NCI-H1436 (cell line): Measurements from ENCODE around the gene XRCC4.

ENCODE experiments used
- DNase-seq: peaks from one replicate; lab custom pipeline; 2025; lab: John Stamatoyannopoulos, UW

Gene XRCC4

DNA sequence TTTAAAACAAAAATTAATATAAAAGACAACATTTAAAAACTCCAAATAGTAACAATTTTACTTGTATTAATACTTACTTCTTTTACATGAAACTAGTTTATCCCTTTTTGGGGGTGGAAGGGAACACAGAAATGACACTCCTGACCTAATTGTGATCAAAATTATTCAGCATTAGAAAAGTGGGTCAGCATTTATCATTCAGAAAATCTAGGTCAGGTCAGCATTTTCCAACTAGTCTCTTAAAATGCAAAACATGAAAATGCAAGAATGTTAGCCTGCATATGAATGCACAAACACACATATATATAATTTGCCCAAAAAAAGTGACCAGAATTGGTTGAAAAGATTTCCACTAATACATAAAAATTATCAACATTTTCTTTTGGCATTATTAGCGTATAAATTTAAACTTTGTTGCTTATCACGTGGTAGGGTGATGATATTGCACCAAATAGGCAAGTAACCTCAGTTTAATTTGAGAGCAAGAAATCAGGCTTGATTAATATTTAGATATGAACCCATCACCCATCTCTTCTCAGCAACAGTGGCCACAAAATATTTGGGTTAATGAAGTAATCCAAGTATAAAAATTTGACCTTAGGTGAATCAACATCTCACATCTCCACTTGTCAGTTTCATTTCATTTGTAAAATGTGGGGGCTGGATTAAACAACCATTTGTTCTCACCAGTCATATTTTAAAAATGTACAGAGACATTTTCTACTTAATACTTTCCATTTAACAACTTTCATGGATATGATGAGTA, 5.9 kb upstream of the XRCC4 start:
- no peak for DNase-seq

DNA sequence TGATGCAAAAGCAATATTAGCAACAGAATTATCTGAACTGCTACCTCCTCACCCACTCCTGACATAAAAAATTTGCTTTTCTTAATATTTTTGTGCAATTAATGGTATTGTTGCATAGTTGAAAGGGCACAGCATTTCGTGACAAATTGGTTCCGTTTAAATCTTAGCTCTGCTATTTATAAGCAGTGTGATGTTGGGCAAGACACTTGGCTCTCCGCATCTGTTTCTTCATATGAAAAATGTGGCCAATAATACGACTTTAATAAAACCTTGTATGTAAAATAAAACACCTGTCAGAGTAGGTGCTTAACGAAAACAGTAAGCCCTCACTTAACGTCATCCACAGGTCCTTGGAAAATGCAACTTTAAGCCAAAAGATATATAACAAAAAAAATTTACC, 4.4 kb upstream of the XRCC4 start:
- no peak for DNase-seq

DNA sequence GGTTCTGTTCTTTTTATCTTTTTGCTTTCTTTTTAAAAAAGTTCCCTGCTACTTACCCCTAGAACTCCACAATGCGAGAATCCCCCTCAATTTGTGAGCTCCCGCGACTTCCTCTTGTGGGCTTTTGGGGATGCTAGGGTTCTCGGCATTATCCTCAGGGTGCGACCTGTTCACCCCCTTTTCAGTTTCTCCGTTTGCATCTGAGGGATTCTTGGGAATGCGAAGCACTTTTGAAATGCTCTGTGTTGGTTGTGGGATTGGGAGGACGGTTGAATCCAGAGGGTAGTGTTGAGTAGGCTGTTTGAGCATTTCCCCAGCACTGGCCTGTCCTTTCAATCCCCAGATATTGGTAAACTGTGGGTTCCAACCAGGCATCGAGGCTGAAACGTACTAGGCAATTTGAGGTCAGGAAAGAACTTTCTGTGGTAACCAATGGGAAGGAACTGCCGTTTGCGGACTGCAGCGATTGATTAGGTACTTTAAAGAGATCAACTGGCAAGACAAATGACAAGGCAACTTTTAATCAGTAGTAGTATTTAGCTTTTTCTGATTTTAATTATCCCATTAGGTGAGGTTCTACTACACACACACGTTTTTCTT, 415 bp downstream of the XRCC4 start:
- no peak for DNase-seq

DNA sequence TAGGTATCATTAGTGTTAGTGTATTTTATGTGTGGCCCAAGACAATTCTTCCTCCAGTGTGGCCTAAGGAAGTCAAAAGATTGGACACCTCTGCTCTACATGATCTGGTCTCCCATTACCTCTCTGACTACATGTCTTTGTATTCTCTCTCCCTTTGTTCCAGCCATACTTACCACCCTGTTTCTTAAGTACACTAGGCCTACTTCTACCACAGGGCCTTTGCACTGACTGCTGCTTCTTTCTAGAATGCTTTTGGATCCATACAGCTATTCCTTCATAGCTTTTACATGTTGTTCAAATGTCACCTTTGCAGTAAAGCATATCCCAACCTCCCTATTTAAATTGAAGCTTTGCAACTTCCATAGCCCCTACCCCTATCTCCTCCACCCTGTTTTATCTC, 5.4 kb downstream of the XRCC4 start:
- no peak for DNase-seq

DNA sequence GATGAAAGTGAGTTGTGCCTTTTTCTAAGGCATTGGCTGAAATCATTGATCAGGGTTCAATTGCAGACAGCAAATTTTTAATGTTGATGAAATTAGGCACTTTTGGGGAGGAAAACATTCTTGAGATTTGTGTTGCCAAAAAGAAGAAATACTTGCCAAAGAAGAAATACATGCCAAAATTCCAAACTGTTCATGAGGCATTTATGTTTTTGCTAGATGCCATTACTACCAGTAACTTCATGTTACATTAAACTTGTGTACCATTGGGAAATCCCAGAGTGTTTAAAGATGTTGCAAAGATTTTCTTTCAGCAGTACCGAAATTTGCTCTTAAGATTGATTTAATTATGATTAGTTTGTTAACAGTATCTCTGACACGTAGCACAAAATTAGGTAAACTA, 7.0 kb downstream of the XRCC4 start:
- no peak for DNase-seq

DNA sequence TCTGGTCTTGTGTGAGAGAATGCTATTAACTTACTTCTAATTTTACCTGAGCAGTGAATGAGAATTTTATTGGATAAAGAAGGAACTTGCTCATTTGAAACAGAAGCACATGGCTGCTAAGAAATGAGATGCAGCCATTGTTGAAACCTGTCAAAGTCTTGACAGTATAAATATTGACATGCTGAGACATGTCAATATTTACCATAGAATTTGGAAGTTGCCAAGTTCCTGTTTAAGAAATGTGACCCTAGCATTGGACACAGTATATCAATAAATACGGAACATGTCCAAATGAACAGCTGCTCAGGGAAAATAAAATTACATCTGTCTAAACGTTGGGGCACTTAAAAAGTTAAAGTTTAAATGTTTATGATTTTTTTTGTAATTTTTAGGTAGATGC, 7.8 kb downstream of the XRCC4 start:
- DNase-seq, result no peak

DNA sequence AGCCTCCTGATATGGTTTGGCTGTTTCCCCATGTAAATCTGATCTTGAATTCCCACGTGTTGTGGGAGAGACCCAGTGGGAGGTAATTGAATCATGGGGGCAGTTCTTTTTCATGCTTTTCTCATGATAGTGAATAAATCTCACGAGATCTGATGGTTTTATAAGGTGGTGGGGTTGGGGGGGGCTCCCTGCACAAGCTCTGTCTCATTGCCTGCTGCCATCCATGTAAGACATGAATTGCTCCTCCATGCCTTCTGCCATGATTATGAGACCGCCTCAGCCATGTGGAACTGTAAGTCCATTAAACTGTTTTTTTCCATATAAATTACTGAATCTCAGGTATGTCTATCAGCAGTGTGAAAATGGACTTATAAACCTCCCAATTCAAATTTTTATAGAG, 12.8 kb downstream of the XRCC4 start:
- DNase-seq, result no peak

DNA sequence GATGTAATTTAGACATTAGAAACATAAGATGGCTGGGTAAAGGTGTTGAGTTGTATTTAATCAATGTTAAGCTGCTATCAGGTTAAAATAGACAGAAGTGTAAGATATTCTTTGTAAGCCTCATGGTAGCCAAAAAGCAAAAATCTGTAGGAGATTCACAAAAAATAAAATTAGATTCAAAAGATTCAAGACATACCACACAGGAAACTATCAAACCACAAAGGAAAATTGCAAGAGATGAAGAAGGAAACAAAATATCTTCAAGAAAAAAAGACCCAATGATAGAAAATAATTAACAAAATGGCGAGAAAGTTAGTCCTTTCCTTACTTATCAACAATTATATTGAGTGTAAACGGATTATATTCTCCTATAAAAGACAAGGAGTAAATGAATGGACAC, 15.3 kb downstream of the XRCC4 start:
- DNase-seq, result no peak

DNA sequence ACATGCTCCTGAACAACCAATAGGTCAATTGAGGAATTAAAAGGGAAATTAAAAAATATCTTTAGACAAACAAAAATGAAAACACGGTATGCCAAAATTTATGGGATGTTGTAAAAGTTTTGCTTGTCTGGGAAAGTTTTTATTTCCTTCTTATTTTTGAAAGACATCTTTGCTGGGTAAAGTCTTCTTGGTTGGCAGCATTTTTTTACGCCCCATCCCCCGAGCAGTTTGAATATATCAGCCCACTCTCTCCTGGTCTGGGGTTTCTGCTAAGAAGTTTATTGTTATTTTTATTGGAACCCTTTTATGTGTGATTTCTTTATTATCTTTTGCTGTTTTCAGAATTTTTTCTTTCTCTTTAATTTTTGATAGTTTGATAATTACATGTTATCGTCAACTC, 16.3 kb downstream of the XRCC4 start:
- no peak for DNase-seq

DNA sequence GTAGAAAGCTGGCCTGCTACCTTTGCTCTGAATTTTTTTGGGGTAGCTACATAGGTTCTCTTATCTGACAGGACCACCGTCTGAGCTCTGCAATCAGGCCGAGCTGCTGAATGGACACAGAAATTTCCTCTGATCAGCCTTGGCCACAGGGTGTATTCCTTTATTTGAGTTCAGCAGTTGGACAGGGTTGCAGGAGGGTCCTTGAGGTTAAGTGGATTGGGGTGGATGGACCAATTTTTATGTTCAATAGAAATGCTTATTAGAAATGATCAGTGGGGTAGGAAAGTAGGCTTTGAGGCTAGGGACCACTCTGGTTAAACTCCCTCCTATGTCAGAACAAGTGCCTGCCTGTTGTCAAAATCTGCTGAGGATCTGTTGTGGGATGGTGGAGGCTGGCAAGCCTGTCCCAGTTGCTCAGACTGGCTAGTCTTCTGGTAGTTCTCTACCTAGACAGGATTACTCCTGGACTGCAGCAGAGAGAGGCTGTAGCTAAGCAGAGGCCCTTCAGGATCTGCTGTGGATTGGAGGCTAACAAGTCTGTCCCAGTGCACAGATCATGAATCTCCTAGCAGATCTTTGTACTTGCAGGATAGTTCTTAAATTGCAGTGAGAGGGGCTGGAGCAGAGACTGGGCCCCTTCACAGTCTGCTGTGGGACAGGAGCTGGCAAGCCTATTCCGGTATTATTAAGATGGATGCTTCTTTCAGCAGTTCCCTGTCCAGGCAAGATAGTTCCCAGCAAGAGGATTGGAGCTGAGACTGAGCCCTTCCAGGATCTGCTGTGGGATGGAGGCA, 18.0 kb downstream of the XRCC4 start:
- no peak for DNase-seq

DNA sequence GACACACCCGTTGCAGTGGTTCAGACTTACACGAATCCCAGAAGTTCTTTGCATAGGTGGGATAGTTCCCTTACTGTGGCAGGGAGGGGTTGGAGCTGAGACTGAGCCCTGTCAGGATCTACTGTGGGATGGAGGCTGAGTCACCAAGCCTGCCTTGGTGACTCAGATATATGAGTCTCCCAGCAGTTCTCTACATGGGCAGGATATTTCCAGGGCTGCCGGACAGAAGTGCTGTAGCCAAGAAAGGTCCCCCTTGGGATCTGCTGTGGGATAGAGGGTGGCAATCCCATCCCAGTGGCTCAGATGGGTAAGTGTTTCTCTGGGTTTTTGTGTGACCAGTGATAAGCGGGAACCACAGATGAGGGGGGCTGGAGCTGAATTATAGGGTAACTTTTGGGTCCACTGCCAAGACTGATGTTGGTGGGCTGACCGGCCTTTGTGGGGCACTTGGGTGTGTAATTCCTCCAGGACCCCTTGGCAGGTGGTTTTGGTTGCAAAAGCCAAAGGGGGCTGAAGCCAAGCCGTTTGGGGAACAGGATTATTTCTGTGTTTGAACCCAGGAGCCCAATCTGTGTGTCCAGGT, 18.7 kb downstream of the XRCC4 start:
- no peak for DNase-seq

DNA sequence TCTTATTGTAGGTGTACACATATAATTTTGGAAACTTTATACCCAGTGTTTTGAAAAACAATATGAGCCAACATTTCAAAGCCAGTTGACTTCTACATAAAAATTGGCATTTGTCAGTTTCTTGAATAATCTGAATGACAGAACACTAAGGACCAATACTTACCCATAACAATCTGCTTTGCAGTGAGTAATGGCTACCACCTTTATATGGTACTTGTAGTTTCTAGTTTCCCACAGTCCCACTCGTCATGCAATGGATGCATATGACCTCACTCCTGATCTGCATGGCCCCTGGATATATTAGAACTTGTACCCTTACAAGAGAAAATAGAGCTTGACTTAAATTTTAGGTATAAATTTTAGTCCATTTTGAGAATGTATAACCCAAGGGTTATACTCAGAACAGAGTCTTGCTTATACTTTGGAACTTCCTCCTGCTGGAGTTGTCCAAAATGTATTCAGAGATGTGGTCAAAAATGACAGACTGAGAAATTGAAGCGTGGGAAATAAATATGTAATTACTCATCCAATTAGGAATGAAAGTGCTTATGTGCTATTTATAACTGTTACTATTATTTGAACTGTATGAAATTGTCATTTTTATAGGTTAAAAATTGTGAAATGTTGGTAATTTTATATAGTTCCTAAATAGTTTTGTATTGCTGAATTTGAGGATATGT, 19.5 kb downstream of the XRCC4 start:
- no peak for DNase-seq

DNA sequence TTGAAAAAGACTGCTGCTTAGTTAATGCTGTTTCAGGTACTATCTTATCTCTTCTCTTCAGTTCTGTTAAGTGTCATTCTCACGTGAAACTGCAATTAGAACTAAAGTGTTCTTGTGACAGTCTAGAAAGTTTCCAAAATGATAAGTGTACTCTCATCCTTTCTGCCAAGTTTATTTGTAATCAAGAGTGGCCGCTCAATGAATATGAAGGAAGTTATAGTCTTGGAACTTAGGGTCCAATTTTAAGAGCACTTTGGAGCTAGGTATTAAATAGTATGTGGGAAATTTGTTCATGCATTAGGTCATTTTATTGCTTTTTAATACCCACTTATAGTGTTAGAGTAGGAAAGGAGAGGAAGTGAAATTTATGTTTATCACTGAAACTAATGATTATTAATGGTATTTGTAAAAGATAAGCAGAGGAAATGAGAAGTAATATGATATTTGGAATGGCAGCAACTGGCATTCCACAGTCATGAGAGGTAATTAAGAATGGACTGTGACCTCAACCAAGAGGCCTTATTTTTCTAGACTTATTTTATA, 20.4 kb downstream of the XRCC4 start:
- no peak for DNase-seq

DNA sequence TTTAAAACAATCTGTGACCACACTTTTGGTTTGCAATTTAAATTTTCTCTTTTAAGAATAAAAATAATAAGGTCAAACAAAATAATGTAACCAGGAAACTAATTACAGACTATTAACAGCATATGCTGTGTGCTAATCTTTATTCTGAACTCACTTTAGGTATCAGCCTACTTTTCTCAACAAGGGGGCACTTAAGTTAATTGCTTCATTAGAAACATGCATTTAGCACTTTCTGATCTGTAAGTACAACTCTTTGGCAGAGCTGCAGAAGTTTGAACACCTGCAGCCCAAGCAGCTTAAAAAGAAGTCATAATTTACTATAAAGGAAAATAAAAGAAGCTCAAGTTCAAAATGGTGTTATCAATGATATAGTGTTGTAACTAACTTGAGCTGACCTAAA, 21.7 kb downstream of the XRCC4 start:
- DNase-seq, result peak; percentile 73

DNA sequence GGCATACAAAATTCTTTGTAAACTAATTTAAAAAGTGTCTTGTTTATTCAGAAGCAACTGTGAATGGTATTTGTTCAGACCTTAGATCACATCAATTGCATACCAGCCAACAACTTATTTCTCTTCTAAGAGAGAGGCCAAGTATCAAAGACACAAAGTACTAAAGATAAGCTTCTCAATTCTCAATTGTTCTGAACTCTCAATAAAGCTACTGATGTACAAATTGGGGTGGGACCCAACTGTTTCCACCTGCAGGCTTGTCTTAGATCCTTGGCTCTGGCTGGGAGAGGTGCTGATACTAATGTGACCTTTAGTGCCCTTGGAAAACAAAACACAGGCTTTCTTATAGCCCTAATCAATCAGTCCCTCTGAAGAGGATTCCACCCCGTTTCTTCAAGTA, 22.1 kb downstream of the XRCC4 start:
- DNase-seq, result no peak

DNA sequence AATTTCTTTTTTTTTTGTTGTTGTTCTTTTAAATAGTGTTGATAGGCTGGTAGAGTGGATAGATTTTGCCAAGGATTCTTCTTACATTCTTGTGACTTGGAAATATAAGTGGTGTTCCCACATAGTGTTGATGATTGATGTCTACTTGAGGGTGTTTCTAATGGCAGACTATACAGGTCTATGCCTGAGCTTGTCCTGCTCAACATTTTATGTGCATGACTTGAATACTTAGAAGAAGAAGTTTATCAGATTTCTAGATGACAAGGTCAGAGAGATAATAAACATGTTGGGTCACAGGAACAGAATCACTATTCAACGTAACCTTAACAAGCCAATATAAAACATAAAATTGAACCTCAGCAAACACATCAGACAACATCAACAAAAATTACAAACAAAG, 24.2 kb downstream of the XRCC4 start:
- no peak for DNase-seq

DNA sequence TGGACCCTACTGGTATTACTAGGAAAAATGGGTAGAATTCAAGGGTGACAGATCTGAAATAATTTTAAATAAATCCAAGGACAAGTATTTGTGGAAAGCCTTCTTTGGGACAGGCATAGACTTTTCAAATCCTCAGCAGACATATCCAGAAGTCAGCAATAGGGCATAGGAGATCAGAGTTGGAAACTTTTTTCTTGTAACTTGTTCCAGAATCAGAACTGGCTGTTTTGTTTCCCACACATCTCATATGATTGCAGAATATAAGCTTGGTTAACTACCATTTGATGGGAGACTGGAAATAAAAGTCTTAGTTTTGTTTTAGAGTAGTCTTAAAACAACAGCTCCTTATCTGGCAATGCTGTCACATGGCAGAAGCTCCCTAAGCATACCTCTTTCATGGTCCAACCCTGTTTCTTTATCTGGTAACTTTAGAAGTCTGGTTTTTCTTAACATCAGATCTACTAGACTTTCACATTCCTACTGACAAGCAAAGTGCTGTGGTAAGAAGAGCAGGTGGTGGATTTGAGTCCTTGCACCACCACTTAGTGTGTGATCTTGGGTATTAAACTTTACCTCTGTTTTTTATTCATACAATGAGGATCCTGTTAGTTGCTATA, 25.1 kb downstream of the XRCC4 start:
- no peak for DNase-seq

DNA sequence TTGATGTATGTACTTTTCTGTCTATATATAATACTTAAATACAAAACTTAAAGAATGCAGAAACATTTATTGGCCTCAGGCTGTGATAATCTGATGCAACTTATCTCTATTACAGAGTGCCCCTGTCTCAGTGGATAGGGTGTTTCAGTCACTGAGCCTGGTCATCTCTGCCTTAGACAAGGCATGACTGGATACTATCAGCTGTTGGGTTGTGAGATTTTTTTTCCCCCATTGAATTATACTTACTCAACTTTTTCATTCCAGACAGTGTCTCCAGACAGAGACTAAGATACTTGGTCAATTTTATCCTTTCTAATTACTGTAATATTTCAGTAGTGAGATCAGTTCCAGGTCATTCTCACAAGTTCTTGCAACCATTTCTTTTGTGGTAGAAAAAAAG, 26.7 kb downstream of the XRCC4 start:
- no peak for DNase-seq

DNA sequence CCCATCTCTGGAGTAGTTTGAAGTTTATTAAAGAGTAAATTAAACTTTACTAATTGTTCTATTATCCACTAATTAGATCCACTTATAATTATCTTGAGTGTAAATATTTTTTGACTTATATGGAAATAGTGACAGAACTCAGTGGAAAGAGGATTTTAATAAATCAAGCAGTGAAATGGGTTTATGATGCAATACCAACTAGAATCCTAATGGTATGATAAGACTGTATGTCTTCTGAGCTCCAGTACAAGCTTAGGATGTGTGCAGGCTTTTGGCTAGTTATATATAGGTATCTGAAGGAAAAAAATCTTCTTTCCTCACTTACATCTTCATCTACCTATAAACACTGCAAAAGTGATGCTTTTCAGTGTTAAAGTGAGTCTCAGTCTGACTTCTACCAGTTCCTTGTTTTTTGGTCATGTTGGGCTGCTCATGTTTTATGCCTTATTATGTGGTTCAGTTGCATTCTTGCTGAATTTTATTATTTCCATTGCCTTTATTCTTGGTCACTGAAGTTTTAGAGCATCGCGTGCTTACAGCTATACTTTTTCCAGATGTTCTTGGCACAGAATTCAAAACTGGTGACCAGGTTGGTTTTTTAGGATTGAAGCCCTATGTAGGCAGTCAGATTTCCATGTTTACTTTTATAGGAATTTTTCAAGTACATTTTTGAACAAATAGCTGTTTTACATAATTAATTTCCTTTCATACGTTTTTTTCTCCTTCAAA, 30.5 kb downstream of the XRCC4 start:
- DNase-seq, result no peak

DNA sequence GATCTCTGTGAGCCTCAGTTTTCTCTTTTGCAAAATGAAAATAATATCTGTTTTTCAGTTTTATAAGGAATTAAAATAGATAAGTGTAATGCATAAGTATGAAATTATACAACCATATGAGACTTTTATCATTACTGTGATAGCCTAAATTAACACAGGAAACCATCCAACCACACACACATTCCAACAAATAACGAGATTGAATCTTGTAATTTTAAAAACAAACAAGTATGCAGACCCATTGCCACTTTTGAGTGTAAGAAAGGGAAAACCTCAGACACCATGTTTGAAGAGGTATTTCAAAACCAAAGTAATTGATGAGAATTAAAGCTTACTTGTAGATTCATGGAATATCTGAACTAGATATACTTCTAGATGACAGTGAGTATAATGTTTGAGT, 32.0 kb downstream of the XRCC4 start:
- no peak for DNase-seq

DNA sequence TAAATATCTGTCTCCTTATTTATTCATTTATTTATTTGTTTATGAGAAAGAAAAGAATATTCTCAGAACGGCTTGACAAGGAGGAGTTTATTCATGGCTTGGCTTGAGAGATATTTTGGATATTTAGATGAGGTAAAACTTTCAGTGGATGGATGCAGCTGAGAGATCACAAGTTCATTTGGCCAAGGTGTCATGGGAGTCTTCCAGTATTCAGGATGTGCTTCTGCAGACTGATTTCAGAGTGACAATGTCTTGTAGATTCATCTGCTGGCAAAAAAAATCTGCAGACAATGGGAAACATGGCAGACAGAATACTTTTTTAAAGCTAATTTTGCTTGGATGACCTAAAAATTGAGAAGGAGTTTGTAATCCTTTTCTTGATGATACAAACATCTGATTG, 38.5 kb downstream of the XRCC4 start:
- no peak for DNase-seq
